ENCODE measurements around the gene WDR62.

WDR62 gene

GRCh38 chr19:36054733-36055686, at the start of gene WDR62:
Gene WDR62 (plus strand): TSS chr19:36054897. CDS start chr19:36054972, 75 bp downstream.
- peak; percentile 50 for DNase-seq (ENCODE audit: low read depth)

- no peak for DNase-seq (ENCODE audit: low read depth)
Measured at GRCh38 chr19:36006955-36007354, 47.7 kb upstream of the WDR62 start.

- DNase-seq (ENCODE audit: low read depth), result no peak
Measured at GRCh38 chr19:36008336-36008978, 46.2 kb upstream of the WDR62 start, which contains the start of gene SYNE4. Gene SYNE4 (minus strand): TSS chr19:36008813. CDS start chr19:36008681, 132 bp downstream.

- DNase-seq (ENCODE audit: low read depth), result no peak
Measured at GRCh38 chr19:36009220-36009619, 45.5 kb upstream of the WDR62 start.

- no peak for DNase-seq (ENCODE audit: low read depth)
Measured at GRCh38 chr19:36009633-36010379, 44.9 kb upstream of the WDR62 start.

- DNase-seq (ENCODE audit: low read depth), result no peak
Measured at GRCh38 chr19:36010402-36010801, 44.3 kb upstream of the WDR62 start.

GRCh38 chr19:36013280-36014011, 41.3 kb upstream of the WDR62 start:
- no peak for DNase-seq (ENCODE audit: low read depth)

- peak; percentile 89 for DNase-seq (ENCODE audit: low read depth)
Measured at GRCh38 chr19:36014012-36014924, 40.4 kb upstream of the WDR62 start, which contains the start of gene ALKBH6. Gene ALKBH6 (minus strand): TSS chr19:36014213. CDS start chr19:36013397, 816 bp downstream.

- no peak for DNase-seq (ENCODE audit: low read depth)
Measured at GRCh38 chr19:36019061-36019670, 35.5 kb upstream of the WDR62 start.

- no peak for DNase-seq (ENCODE audit: low read depth)
Measured at GRCh38 chr19:36023432-36023831, 31.3 kb upstream of the WDR62 start.

GRCh38 chr19:36025541-36025940, 29.2 kb upstream of the WDR62 start:
- DNase-seq (ENCODE audit: low read depth), result no peak

GRCh38 chr19:36026091-36026876, 28.4 kb upstream of the WDR62 start:
- DNase-seq (ENCODE audit: low read depth), result no peak

GRCh38 chr19:36027696-36028095, 27.0 kb upstream of the WDR62 start:
- DNase-seq (ENCODE audit: low read depth), result no peak

GRCh38 chr19:36028313-36029041, 26.2 kb upstream of the WDR62 start:
- DNase-seq (ENCODE audit: low read depth), result no peak

GRCh38 chr19:36030264-36031148, 24.2 kb upstream of the WDR62 start:
- no peak for DNase-seq (ENCODE audit: low read depth)

- DNase-seq (ENCODE audit: low read depth), result no peak
Measured at GRCh38 chr19:36031308-36031707, 23.4 kb upstream of the WDR62 start.
